ENCODE measurements around the gene GLRA3. TPM values are rescaled to one million over a fixed set of nuclear protein-coding genes. Genes with fewer than 3 reads are reported as not detected.
"Not testable (repeated sequence)": the region's sequence is repeated elsewhere in the genome, so short reads cannot be mapped to it uniquely, and the experiment has no call there.

The GLRA3 gene
- polyA plus RNA-seq, 4 donors, result 0.07 to 0.14 TPM; not detected in 2

DNA sequence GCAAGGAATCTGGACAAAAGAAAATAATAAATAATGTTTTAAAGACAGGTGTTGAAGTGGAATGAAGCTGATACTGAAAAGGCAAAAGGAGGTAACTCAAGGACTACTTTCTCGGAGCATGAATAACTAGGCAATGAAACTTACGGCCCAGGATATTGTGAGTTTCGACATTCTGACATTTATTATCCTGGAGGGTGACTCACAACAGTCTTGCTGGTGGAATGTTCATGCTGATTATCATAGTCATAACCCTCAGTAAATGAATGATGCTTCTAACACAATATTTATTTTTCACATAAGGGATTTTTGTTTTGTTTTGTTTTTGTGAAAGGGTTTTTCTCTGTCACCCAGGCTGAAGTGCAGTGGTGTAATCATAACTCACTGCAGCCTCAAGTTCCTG lies 159.8 kb downstream of the GLRA3 start:
- no peak for DNase-seq (ENCODE audit: low read depth in 4 of 4, low spot score in 2 of 4)

GRCh38 chr4:174665799-174666198 lies 163.2 kb downstream of the GLRA3 start:
- DNase-seq (ENCODE audit: low read depth in 4 of 4, low spot score in 2 of 4), result no peak

DNA sequence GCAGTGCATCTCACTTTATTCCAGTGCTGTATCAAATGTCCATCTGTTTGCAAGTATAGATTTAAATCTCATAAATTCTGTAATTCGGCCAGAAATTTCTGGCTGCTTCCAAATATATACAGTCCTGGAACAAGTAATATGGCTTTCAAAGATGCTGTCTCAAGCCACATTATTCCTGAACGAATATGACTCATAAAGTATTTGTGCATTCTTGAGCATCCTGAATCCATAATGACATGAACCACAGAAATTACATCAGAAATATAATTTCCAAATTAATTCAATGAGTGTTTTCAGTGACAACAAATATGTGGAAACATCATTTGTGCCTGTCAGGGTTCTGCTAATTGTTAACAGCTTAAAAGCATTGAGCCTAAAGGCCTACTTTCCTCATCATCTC lies 165.8 kb downstream of the GLRA3 start:
- no peak for DNase-seq (ENCODE audit: low read depth in 4 of 4, low spot score in 2 of 4)

GRCh38 chr4:174658246-174658645 lies 170.8 kb downstream of the GLRA3 start:
- DNase-seq (ENCODE audit: low read depth in 4 of 4, low spot score in 2 of 4), result no peak

GRCh38 chr4:174657472-174657871 lies 171.6 kb downstream of the GLRA3 start:
- DNase-seq (ENCODE audit: low read depth in 4 of 4, low spot score in 2 of 4), result no peak

GRCh38 chr4:174654634-174655033 lies 174.4 kb downstream of the GLRA3 start:
- no peak for DNase-seq (ENCODE audit: low read depth in 4 of 4, low spot score in 2 of 4)

- no peak for DNase-seq (ENCODE audit: low read depth in 4 of 4, low spot score in 2 of 4)
These were observed 178.2 kb downstream of the GLRA3 start for GRCh38 chr4:174650711-174651355.

DNA sequence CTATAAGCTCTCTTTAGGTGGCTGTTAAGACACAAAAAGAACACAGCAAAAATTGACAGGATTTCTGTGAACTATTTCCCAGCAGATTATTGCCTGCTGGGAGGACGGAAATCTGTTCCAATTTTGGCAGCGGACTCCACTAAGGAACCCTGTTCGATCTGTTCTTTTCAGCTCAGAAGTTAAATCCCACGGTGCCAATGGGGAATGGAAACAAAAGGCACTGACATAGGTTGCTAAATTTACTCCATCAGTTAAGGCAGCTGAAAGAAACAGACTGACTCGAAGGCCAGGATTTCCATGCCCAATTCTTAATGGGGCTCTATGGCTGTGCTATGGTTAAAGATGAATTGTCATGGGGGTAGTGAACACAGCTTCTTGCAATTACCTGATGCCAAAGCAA lies 180.2 kb downstream of the GLRA3 start:
- DNase-seq (ENCODE audit: low read depth in 4 of 4, low spot score in 2 of 4), result no peak

GRCh38 chr4:174646326-174646725 lies 182.7 kb downstream of the GLRA3 start:
- DNase-seq (ENCODE audit: low read depth in 4 of 4, low spot score in 2 of 4), result no peak

- DNase-seq (ENCODE audit: low read depth in 4 of 4, low spot score in 2 of 4), result no peak
These were observed 188.9 kb downstream of the GLRA3 start for GRCh38 chr4:174640146-174640545.

DNA sequence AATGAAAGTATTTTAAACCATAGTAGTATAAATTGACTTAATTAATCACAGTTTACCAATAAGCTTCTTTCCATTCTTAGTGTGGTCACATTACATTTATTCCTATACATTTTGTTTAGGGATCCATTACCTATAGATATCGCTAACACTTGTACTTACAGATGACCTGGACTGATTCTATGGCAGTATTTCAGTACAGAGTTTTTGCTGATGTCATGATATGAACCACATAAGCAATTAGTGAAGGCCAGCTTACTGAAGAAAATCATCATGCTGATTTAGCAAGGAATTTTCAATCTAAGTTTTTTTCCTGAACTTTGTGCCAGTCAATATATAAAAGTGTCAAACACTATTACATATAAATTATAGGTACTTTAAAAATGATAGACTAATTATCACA lies 193.3 kb downstream of the GLRA3 start:
- DNase-seq (ENCODE audit: low read depth in 4 of 4, low spot score in 2 of 4), result no peak

DNA sequence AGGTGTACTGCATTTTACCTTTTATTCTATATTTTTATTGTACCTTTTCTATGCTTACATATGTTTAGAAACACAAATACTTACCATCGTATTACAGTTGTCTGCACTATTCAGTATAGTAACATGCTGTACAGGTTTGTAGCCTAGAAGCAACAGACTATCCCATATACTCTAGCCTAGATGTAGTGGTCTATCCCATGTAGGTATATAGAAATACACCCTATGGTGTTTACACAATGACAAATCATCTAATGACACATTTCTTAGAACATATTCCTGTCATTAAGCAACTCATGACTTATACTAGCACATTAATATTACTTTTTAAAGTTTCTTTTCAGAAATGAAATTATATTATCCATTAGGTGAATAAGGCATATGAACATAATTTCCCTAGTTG lies 195.6 kb downstream of the GLRA3 start:
- DNase-seq (ENCODE audit: low read depth in 4 of 4, low spot score in 2 of 4), result no peak

DNA sequence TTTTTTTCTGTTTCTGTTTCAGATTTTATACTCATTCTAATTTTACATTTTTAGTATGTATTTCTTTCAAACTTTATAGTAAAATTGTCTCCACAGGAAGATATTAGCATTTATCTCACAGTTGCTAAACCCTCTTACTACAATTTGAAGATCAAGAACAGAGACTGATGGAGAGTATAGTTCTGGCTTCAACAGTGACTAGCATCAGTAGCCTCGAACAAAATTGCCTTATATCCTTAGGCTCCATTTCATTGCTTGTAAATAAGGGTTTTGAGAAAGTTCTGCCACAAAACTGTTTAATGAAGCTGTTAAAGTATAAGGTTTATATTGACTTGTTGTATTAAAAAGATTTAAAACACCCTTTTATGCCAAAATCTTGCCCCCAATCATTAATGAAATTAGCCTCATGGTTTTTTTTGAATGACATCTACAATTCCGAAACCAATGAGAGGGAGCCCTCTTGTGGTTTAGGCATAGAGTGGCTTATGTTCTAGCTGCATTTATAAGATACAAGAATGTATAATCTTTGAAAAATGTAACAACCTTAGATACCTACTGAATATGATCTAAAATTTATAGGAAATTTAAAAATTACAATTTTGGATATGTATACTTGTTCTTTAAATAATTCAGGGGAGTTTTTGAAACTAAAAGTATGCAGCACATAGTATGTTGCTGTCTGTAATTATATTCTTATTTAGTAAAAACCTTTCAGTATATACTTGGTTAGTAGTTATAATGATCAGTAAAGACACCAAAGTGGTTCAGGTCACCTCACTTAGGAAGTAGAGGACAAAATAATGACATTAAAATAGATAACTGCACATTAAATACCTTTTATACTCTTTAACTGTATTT lies 196.9 kb downstream of the GLRA3 start:
- peak in 3 of 4 donors; percentile 5 to 28 (median 7) for DNase-seq (ENCODE audit: low read depth in 4 of 4, low spot score in 2 of 4)

- DNase-seq (ENCODE audit: low read depth in 4 of 4, low spot score in 2 of 4), result not testable (repeated sequence)
These were observed 199.1 kb downstream of the GLRA3 start for GRCh38 chr4:174629907-174630450.

DNA sequence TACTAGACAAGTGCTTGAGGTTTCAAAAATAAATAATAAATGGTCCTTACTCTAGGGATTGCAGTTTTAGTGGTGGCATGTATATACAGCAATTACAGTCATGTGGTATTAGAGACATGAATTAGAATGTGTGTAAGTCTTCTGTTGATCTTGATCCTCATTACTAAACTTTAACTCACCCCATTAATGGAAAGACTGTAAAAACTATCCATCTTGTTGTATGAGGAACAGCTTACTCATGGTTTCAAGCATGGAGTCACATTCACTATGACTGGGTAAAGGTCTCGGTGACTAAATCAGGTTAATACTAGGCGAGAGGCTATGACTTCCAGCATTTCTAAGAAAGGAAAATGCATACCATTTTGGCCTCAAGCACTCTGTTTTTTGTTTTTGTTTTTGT lies 199.8 kb downstream of the GLRA3 start:
- DNase-seq (ENCODE audit: low read depth in 4 of 4, low spot score in 2 of 4), result no peak

DNA sequence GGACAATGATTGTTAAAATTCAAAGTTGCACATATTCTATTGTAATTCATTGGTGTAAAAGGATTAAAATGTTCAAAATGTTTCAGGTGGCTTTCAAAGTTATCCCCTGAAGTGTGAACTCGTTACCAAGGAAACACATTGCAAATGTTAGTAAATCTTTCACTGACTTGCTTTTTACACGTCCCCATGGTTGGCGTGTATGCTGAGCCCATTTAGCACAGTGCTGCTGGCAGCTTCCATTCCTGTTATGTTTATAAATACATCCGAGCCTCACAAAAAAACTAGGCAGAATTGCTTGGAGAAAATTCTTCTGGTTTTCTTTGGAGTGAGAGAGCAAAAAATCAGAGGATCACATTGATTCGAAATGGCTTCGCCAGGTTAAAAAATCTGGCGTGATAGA lies 200.9 kb downstream of the GLRA3 start:
- DNase-seq (ENCODE audit: low read depth in 4 of 4, low spot score in 2 of 4), result no peak

DNA sequence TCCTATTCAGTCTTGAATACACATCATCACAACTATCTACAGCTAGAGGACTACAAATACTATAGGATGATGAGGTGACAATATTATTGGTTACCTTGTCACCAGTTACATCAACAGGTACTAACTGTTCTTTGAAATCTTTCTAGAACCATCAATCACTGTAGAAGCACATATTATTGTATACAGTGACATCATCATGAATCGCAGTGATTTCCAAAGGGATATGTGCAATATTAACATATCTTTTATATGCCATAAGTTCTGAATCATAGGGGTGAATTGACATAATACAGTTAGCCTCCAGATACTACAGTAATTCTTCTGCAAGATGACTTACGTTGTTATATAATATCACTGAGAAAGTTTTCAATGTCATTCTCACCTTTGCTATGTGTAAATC lies 201.6 kb downstream of the GLRA3 start:
- DNase-seq (ENCODE audit: low read depth in 4 of 4, low spot score in 2 of 4), result no peak

- DNase-seq (ENCODE audit: low read depth in 4 of 4, low spot score in 2 of 4), result no peak
These were observed 202.6 kb downstream of the GLRA3 start for GRCh38 chr4:174626342-174627008.

DNA sequence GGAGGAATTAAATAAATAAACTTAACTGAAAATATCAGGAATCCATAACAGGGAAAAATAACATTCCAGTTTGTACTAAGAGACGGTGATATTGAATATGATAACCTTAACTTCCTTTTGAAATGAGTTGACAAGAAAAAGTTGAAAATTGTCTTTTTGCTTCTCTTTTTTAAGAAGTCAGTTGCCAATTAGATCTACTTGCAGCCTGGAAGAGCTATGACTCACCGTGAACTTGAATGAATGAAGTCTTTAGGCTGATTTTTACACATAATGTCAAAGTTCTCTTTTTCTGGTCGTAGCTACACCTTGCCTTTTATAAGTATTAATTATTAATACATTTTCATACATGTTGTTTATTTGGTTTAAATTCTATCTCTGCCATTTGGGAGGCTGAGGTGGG lies 212.4 kb downstream of the GLRA3 start:
- no peak for DNase-seq (ENCODE audit: low read depth in 4 of 4, low spot score in 2 of 4)

GRCh38 chr4:174613979-174614378 lies 215.1 kb downstream of the GLRA3 start:
- no peak for DNase-seq (ENCODE audit: low read depth in 4 of 4, low spot score in 2 of 4)

- DNase-seq (ENCODE audit: low read depth in 4 of 4, low spot score in 2 of 4), result no peak
These were observed 217.3 kb downstream of the GLRA3 start for GRCh38 chr4:174611792-174612191.
